ENCODE data around the gene SCGB1D1. TPM values are rescaled to one million over a fixed set of nuclear protein-coding genes. Genes with fewer than 3 reads are reported as not detected.

SCGB1D1 gene
- polyA plus RNA-seq, 1 of the 3 experiments (the other 2 are of a cell fraction): not detected

- Histone ChIP-seq H3K9me2 (no peaks in the 10 kb centered on the region), H2AFZ (ENCODE audit: low read depth) (no peak overlapping the region), H3F3A (replicated peaks; ENCODE audit: insufficient read depth) (no peaks in the 10 kb centered on the region), H3K27ac (ENCODE audit: low read depth in 2 of 2, low read length in 1 of 2) (no peak overlapping the region), H3K4me3 (ENCODE audit: low read depth in 2 of 2, low read length in 1 of 2) (no peak overlapping the region), H4K20me1 (ENCODE audit: insufficient read depth) (no peaks in the 10 kb centered on the region), H3K27me3 (ENCODE audit: insufficient read depth) (peaks cover 7% of the 10 kb centered on the region; the same call in 1 of the 2 replicates), H3K36me3 (replicated peaks in 1 of 2; ENCODE audit: control insufficient read depth in 1 of 2, insufficient read depth in 2 of 2, low read length in 1 of 2) (no peaks in the 10 kb centered on the region), H3K9ac (no peak overlapping the region), H3K79me2 (ENCODE audit: insufficient read depth) (no peaks in the 10 kb centered on the region), H3K4me2 (no peak overlapping the region), H3K9me3 (no peaks in the 10 kb centered on the region), H3K4me1 (ENCODE audit: control insufficient read depth in 1 of 2, insufficient read depth in 2 of 2, low read depth in 1 of 2, low read length in 1 of 2) (no peaks in the 10 kb centered on the region)
- CTCF ChIA-PET: interaction anchor here (1.0 kb wide), 1 partner anchor 18 kb away, joined by 4 read pairs; no protein-coding TSS in a partner anchor
- no peak for TF ChIP-seq FOXM1 (IDR thresholded peaks at IDR 0.05; ENCODE audit: low read depth)
- no peak for TF ChIP-seq SMC3 (IDR thresholded peaks at IDR 0.05; ENCODE audit: low read depth, low read length)
- TF ChIP-seq SIN3A (IDR thresholded peaks at IDR 0.05; ENCODE audit: borderline replicate concordance, low read depth, low read length): no peak
- TF ChIP-seq RCOR1 (IDR thresholded peaks at IDR 0.05; ENCODE audit: low read length): no peak
- no peak for TF ChIP-seq MXI1 (IDR thresholded peaks at IDR 0.05; ENCODE audit: low read depth, low read length)
- TF ChIP-seq TCF12 (IDR thresholded peaks at IDR 0.05): no peak
- TF ChIP-seq TEAD4 (IDR thresholded peaks at IDR 0.05; ENCODE audit: borderline replicate concordance, insufficient read depth): no peak
- no peak for TF ChIP-seq ELF1 (IDR thresholded peaks at IDR 0.05)
- no peak for TF ChIP-seq GATA2 (CRISPR knock-in tag; IDR thresholded peaks at IDR 0.05)
- no peak for TF ChIP-seq FOXJ3 (CRISPR knock-in tag; IDR thresholded peaks at IDR 0.05)
- no peak for TF ChIP-seq NRF1 (IDR thresholded peaks at IDR 0.05; ENCODE audit: low read depth, low read length)
- TF ChIP-seq MAX (IDR thresholded peaks at IDR 0.05; ENCODE audit: low read depth): no peak
- no peak for TF ChIP-seq CHD2 (IDR thresholded peaks at IDR 0.05; ENCODE audit: low read length, partially characterized antibody)
- TF ChIP-seq RFX5 (IDR thresholded peaks at IDR 0.05; ENCODE audit: low read length): no peak
- TF ChIP-seq YY1 (IDR thresholded peaks at IDR 0.05; ENCODE audit: low read depth): no peak
- TF ChIP-seq GABPA (IDR thresholded peaks at IDR 0.05; ENCODE audit: low read depth): no peak
- TF ChIP-seq ZBTB33 (IDR thresholded peaks at IDR 0.05; ENCODE audit: borderline replicate concordance, low read depth): no peak
- TF ChIP-seq RAD21 (IDR thresholded peaks at IDR 0.05; ENCODE audit: low read length): no peak
- no peak for TF ChIP-seq JUND (IDR thresholded peaks at IDR 0.05)
- TF ChIP-seq POLR2AphosphoS5 (IDR thresholded peaks at IDR 0.05; ENCODE audit: low read depth, low read length): no peak
- DNase-seq: no peak
- WGBS (ENCODE audit: low lambda C conversion rate): 13% methylated on average over 6 of the region's 6 CpGs
- POLR2A ChIA-PET: no interaction called here
These were observed 12.9 kb downstream of the SCGB1D1 start for GRCh38 chr11:62202910-62203309.

- Histone ChIP-seq H3K4me2 (no peak overlapping the region), H3K9me3 (no peaks in the 10 kb centered on the region), H3K79me2 (ENCODE audit: insufficient read depth) (no peaks in the 10 kb centered on the region), H3K27me3 (ENCODE audit: insufficient read depth) (peaks cover 7% of the 10 kb centered on the region; the same call in 1 of the 2 replicates), H3K9me2 (no peaks in the 10 kb centered on the region), H2AFZ (ENCODE audit: low read depth) (no peak overlapping the region), H3F3A (replicated peaks; ENCODE audit: insufficient read depth) (no peaks in the 10 kb centered on the region), H3K4me3 (ENCODE audit: low read depth in 2 of 2, low read length in 1 of 2) (no peak overlapping the region), H4K20me1 (ENCODE audit: insufficient read depth) (no peaks in the 10 kb centered on the region), H3K9ac (no peak overlapping the region), H3K4me1 (ENCODE audit: control insufficient read depth in 1 of 2, insufficient read depth in 2 of 2, low read depth in 1 of 2, low read length in 1 of 2) (no peaks in the 10 kb centered on the region), H3K27ac (ENCODE audit: low read depth in 2 of 2, low read length in 1 of 2) (no peak overlapping the region), H3K36me3 (replicated peaks in 1 of 2; ENCODE audit: control insufficient read depth in 1 of 2, insufficient read depth in 2 of 2, low read length in 1 of 2) (no peaks in the 10 kb centered on the region)
- POLR2A ChIA-PET: no interaction called here
- no peak for DNase-seq
- 41% methylated on average over 5 of the region's 5 CpGs for WGBS (ENCODE audit: low lambda C conversion rate)
- CTCF ChIA-PET: interaction anchor here (0.8 to 1.6 kb wide), 5 partner anchors 13 to 106 kb away, joined by 3 to 6 read pairs (median 3); no protein-coding TSS in a partner anchor
- no peak for TF ChIP-seq PBX3 (IDR thresholded peaks at IDR 0.05)
- no peak for TF ChIP-seq GATA2 (CRISPR knock-in tag; IDR thresholded peaks at IDR 0.05)
- no peak for TF ChIP-seq MEF2A (IDR thresholded peaks at IDR 0.05; ENCODE audit: borderline replicate concordance, low read depth)
- no peak for TF ChIP-seq NRF1 (IDR thresholded peaks at IDR 0.05; ENCODE audit: low read depth, low read length)
- TF ChIP-seq MAX (IDR thresholded peaks at IDR 0.05; ENCODE audit: low read depth): no peak
- TF ChIP-seq NFIC (IDR thresholded peaks at IDR 0.05; ENCODE audit: borderline replicate concordance): no peak
- TF ChIP-seq ELF1 (IDR thresholded peaks at IDR 0.05): no peak
- TF ChIP-seq SMC3 (IDR thresholded peaks at IDR 0.05; ENCODE audit: low read depth, low read length): no peak
- no peak for TF ChIP-seq JUND (IDR thresholded peaks at IDR 0.05)
- TF ChIP-seq TAF1 (IDR thresholded peaks at IDR 0.05; ENCODE audit: borderline replicate concordance, low read depth, low read length): no peak
- TF ChIP-seq ZBTB33 (IDR thresholded peaks at IDR 0.05; ENCODE audit: borderline replicate concordance, low read depth): no peak
These were observed 14.4 kb downstream of the SCGB1D1 start for GRCh38 chr11:62204430-62204829.
